Vagina (tissue), 2 donors: ENCODE results near the gene LIN7A. TPM values are rescaled to one million over a fixed set of nuclear protein-coding genes. Genes with fewer than 3 reads are reported as not detected.
A peak's percentile ranks its signal among the peaks of the same experiment; 100 is the strongest.

Experiments
- DNase-seq, 2 donors: peaks; one replicate each; pipeline ENCODE4 v3.0.0-alpha.2; 2017; ENCODE audit errors: extremely low spot score in 2 of 2
- H3K27ac ChIP-seq: fragments of 200-600 bp; sonication (generic); one replicate; pipeline ENCODE4 v1.5.1; 2019
- H3K27me3 ChIP-seq: fragments of 200-600 bp; sonication (generic); one replicate; pipeline ENCODE4 v1.5.1; 2019
- H3K36me3 ChIP-seq, 2 donors: fragments of 200-600 bp; sonication (generic); one replicate each; pipeline ENCODE4 v1.5.1; 2017 to 2019
- H3K4me1 ChIP-seq: fragments of 200-600 bp; sonication (generic); one replicate; pipeline ENCODE4 v1.5.1; 2019
- H3K4me3 ChIP-seq, 2 donors: fragments of 200-600 bp; sonication (generic); 1 replicate in 1 of 2; 2 replicates in 1 of 2; pipeline ENCODE4 v1.5.1; 2016 to 2019
- H3K9me3 ChIP-seq: fragments of 200-600 bp; sonication (generic); one replicate; pipeline ENCODE4 v1.5.1; 2019
- CTCF ChIP-seq, 3 experiments: fragments of 450-650 bp in 2 of 3; fragments of 200-600 bp in 1 of 3; sonication (generic) in 1 of 3; IDR thresholded peaks; one replicate each; pipeline ENCODE4 v1.5.1; 2017 to 2019; ENCODE audit warnings: antibody characterized with exemption in 3 of 3, mild to moderate bottlenecking in 2 of 3, moderate library complexity in 2 of 3
- POLR2A ChIP-seq, 2 donors: fragments of 450-650 bp; IDR thresholded peaks; one replicate each; pipeline ENCODE4 v1.6.1; 2017; ENCODE audit warnings: antibody characterized with exemption in 2 of 2, mild to moderate bottlenecking in 2 of 2, moderate library complexity in 2 of 2
- POLR2AphosphoS5 ChIP-seq, 2 donors: sonication (generic); formaldehyde crosslinking; IDR thresholded peaks; one replicate each; pipeline ENCODE4 v1.9.0; 2017; ENCODE audit warnings: antibody characterized with exemption in 2 of 2, mild to moderate bottlenecking in 2 of 2, low read depth in 1 of 2; ENCODE audit not compliant: insufficient read depth in 1 of 2
- intact Hi-C: fragments of 100-400 bp; cut with DNase I; formaldehyde crosslinking; loops from one replicate; pipeline ENCODE4 v1.15.1; 2023
- total RNA-seq: library from RNA; depleted of rRNA; stranded (reverse); fragments of >200 nt; gene quantifications from one replicate; pipeline ENCODE4 v1.2.3, GENCODE V29; 2016

LIN7A gene
- total RNA-seq, 1 donor from 2014 or later, result 12.5 TPM

- TF ChIP-seq POLR2A (IDR thresholded peaks at IDR 0.05) (no peak), CTCF (IDR thresholded peaks at IDR 0.05) (no peak), POLR2AphosphoS5 (IDR thresholded peaks at IDR 0.05; ENCODE audit: insufficient read depth in 1 of 2, low read depth in 1 of 2) (no peak)
- intact Hi-C loops, result no loop called here
These were observed 157.0 kb downstream of the LIN7A start for GRCh38 chr12:80780746-80781145.

GRCh38 chr12:80778005-80778541, 159.7 kb downstream of the LIN7A start:
- no peak overlapping the region for H3K4me3 ChIP-seq
- H3K27me3 ChIP-seq, result no peaks in the 10 kb centered on the region
- no peaks in the 10 kb centered on the region for H3K36me3 ChIP-seq
- H3K4me1 ChIP-seq, result peaks cover 16% of the 10 kb centered on the region
- peak overlapping the region; percentile 74 for H3K27ac ChIP-seq
- DNase-seq, result no peak
- H3K9me3 ChIP-seq, result no peaks in the 10 kb centered on the region
- TF ChIP-seq POLR2AphosphoS5 (IDR thresholded peaks at IDR 0.05; ENCODE audit: insufficient read depth in 1 of 2, low read depth in 1 of 2) (peak in 1 of 2 donors; percentile 33), POLR2A (IDR thresholded peaks at IDR 0.05) (no peak), CTCF (IDR thresholded peaks at IDR 0.05) (no peak)
- intact Hi-C loops, result no loop called here

More at GRCh38 chr12:80780746-80781145, 157.0 kb downstream of the LIN7A start:
- H3K4me1 ChIP-seq, result peaks cover 16% of the 10 kb centered on the region
- no peak overlapping the region for H3K27ac ChIP-seq
- no peaks in the 10 kb centered on the region for H3K36me3 ChIP-seq
- DNase-seq, result no peak
- no peak overlapping the region for H3K4me3 ChIP-seq
- no peaks in the 10 kb centered on the region for H3K9me3 ChIP-seq
- H3K27me3 ChIP-seq, result no peaks in the 10 kb centered on the region

GRCh38 chr12:80777587-80777986, 160.1 kb downstream of the LIN7A start:
- Histone ChIP-seq H3K4me1 (peaks cover 16% of the 10 kb centered on the region), H3K27ac (peak overlapping the region; percentile 74), H3K27me3 (no peaks in the 10 kb centered on the region), H3K9me3 (no peaks in the 10 kb centered on the region), H3K4me3 (no peak overlapping the region), H3K36me3 (no peaks in the 10 kb centered on the region)
- no peak for DNase-seq
- TF ChIP-seq CTCF (IDR thresholded peaks at IDR 0.05) (no peak), POLR2A (IDR thresholded peaks at IDR 0.05) (no peak), POLR2AphosphoS5 (IDR thresholded peaks at IDR 0.05; ENCODE audit: insufficient read depth in 1 of 2, low read depth in 1 of 2) (no peak)
- intact Hi-C loops, result no loop called here

GRCh38 chr12:80776706-80777105, 161.0 kb downstream of the LIN7A start:
- no peaks in the 10 kb centered on the region for H3K9me3 ChIP-seq
- no peaks in the 10 kb centered on the region for H3K27me3 ChIP-seq
- peak overlapping the region; percentile 74 for H3K27ac ChIP-seq
- peaks cover 16% of the 10 kb centered on the region for H3K4me1 ChIP-seq
- H3K36me3 ChIP-seq, result no peaks in the 10 kb centered on the region
- no peak for DNase-seq
- TF ChIP-seq POLR2AphosphoS5 (IDR thresholded peaks at IDR 0.05; ENCODE audit: insufficient read depth in 1 of 2, low read depth in 1 of 2), result no peak
- TF ChIP-seq POLR2A (IDR thresholded peaks at IDR 0.05), result no peak
- TF ChIP-seq CTCF (IDR thresholded peaks at IDR 0.05), result no peak
- intact Hi-C loops, result no loop called here
- H3K4me3 ChIP-seq, result no peak overlapping the region

- no peak overlapping the region for H3K27ac ChIP-seq
- no peaks in the 10 kb centered on the region for H3K27me3 ChIP-seq
- H3K4me3 ChIP-seq, result no peak overlapping the region
- DNase-seq, result no peak
- no peaks in the 10 kb centered on the region for H3K36me3 ChIP-seq
- TF ChIP-seq CTCF (IDR thresholded peaks at IDR 0.05) (no peak), POLR2AphosphoS5 (IDR thresholded peaks at IDR 0.05; ENCODE audit: insufficient read depth in 1 of 2, low read depth in 1 of 2) (no peak), POLR2A (IDR thresholded peaks at IDR 0.05) (no peak)
- intact Hi-C loops, result no loop called here
- H3K9me3 ChIP-seq, result no peaks in the 10 kb centered on the region
- no peaks in the 10 kb centered on the region for H3K4me1 ChIP-seq
These were observed 166.8 kb downstream of the LIN7A start for GRCh38 chr12:80770958-80771357.
